ENCODE measurements around the gene DNAJC15.
"Not testable (repeated sequence)": the region's sequence is repeated elsewhere in the genome, so short reads cannot be mapped to it uniquely, and the experiment has no call there.

Gene DNAJC15

GRCh38 chr13:43005460-43006236, 17.7 kb upstream of the DNAJC15 start:
- DNase-seq (ENCODE audit: low read depth), result no peak

- DNase-seq (ENCODE audit: low read depth), result no peak
Observed at GRCh38 chr13:43006893-43007631, 16.3 kb upstream of the DNAJC15 start.

- no peak for DNase-seq (ENCODE audit: low read depth)
Observed at GRCh38 chr13:43008596-43008995, 14.8 kb upstream of the DNAJC15 start.

- DNase-seq (ENCODE audit: low read depth), result no peak
Observed at GRCh38 chr13:43009506-43009905, 13.9 kb upstream of the DNAJC15 start.

DNA sequence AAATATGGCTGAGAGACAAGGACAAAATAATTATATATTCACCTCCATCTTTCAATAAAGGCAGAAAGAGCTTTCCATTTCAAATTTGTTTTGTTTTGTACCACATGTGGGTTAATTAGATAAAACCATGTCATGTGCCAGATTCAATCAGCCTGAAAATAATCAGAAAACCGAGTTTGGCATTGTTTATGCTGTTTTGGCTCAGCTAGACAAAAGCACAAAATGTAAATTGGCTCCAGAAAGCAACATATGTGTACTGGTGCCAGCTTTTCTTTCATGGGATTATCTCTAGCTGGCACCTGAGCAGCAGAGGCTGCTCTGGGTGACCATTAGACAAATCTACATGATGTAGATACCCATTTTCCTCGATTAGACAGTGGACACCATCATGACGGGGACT, 9.2 kb upstream of the DNAJC15 start:
- DNase-seq (ENCODE audit: low read depth), result no peak

GRCh38 chr13:43016226-43016625, 7.2 kb upstream of the DNAJC15 start:
- no peak for DNase-seq (ENCODE audit: low read depth)

DNA sequence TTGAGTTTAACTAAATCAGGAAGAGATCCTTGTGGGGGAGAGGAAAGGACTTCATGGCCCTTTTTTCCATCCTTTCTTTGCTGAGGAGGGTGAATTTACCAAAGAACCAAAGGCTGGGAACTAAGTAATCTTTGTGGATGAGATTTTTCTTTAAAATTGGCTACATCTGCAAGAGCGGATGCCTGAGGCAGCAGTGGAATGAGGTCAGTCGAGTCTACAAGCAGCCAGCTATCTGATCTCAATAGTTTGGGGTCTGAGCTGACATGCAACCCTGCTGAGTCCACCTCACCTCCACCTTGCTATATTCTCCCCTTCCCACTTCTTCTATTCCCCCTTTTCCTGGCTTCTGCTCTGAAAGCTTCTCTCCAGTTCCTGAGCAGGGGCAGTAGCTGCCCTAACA, 3.6 kb upstream of the DNAJC15 start:
- DNase-seq (ENCODE audit: low read depth), result no peak

GRCh38 chr13:43020794-43021193, 2.6 kb upstream of the DNAJC15 start:
- DNase-seq (ENCODE audit: low read depth), result no peak

- DNase-seq (ENCODE audit: low read depth), result no peak
Observed at GRCh38 chr13:43021926-43022670, 1.3 kb upstream of the DNAJC15 start.

DNA sequence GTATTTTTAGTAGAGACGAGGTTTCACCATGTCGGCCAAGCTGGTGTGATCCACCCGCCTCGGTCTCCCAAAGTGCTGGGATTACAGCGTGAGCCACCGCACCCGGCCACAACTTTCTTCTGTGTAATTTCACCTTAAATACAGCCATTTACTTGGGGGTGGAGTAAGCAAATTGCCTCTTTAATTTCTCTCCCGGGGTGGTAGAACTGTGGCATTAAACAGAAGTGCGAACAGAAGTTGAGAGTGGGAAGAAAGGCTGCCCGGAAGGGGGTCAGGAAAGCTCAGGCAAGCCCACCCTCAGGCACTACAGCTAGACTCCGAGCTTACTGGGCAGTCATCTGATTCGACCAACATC, 475 bp upstream of the DNAJC15 start:
- DNase-seq (ENCODE audit: low read depth), result no peak

DNA sequence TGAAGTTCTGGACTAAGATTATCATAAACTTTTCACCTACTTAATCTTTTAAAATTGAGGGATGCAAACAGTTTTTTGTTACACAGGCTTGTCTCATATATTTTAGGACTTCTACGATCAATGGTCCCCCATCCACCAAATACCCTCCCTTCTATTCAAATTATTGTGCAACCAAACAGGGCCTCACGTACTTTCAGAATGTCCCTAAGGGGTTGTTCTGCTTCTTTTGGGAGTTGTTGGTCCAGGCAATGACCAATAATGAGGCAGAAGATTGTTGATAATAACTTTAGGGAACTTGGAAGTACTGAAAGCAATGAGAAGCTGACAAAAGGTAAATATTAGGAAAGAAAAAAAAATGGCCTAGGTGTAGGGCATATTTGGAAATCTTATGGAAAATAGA, 2.9 kb downstream of the DNAJC15 start:
- DNase-seq (ENCODE audit: low read depth), result no peak

DNA sequence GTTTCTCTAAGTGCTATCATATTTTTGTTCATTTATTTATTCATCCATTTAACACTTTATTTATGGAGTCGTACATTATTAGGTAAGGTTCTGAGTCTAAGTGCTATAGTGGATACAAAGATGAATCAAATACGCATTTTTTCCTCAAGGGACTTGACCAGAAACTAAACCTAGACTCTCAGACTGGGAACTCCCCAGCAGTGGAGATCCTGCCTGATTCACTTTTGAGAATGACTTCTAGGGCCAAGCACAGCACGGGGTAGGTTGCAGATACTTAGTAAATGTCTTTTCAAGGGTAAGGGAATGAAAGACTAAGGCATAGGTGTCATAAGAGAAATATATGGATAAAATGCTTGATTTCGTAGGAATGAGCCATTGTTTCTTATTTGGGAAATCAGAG, 7.2 kb downstream of the DNAJC15 start:
- DNase-seq (ENCODE audit: low read depth), result no peak

GRCh38 chr13:43031881-43032280, 8.5 kb downstream of the DNAJC15 start:
- no peak for DNase-seq (ENCODE audit: low read depth)

GRCh38 chr13:43033038-43033437, 9.7 kb downstream of the DNAJC15 start:
- no peak for DNase-seq (ENCODE audit: low read depth)

DNA sequence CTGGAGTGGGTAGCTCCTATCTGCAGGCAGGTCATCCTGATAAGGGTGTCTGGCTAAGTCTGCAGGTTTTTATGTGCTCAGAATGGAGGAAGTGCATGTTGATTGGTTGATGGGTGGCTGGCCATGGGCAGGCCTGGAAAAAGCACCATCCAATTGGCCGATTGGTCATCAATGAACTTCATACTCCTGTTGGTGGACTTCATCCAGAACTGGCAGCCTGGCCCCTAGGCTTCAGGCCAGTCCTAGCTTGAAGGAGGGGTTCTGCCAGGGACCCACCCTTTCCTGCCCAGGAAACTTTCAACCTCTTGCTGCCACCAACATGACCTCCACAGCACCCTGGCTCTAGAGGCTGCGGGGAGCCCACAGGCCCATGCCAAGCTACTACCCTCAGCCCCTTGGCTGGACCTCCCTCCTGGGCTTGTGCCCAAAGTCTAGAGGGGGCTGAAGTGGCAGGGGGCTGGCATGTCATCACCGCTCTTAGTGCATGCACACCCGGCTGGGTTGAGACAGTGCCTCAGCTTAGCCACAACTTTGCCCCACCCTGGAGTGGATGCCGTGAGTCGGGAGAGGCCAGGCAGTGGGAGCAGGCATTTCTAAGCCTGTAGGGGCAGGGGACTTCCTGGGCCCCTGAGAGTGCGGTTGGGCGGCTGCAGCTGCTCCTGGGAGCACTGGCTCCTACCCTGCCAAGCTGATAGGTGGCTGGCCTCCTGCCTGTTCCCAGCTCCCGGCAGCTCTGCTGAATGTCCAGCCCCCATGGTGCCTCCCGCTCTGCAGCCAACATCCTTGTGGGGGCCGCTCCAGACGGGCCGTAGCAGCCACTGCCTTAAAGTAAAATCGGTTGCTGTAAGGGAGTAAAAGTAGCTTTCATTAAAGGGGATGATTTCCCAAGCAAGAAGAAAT, 13.2 kb downstream of the DNAJC15 start:
- no peak for DNase-seq (ENCODE audit: low read depth)

DNA sequence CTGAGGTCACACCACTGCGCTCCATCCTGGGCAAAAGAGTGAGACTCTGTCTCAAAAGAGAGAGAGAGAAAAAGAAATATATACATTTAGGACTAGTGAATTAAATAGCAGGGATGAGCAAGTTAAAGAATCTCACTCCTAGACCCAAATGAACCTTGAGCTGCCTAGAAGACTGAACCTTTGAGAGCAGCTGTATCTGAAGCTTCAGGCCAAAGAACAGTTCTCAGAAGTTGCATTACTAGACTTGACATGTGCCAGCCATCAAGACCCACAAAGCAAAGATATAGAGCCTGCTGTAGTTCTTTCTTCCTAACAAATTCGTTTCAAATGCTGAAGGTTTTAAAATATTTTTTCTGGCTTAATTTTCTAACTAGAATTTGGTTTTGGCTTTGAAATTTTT, 16.6 kb downstream of the DNAJC15 start:
- DNase-seq (ENCODE audit: low read depth), result no peak

DNA sequence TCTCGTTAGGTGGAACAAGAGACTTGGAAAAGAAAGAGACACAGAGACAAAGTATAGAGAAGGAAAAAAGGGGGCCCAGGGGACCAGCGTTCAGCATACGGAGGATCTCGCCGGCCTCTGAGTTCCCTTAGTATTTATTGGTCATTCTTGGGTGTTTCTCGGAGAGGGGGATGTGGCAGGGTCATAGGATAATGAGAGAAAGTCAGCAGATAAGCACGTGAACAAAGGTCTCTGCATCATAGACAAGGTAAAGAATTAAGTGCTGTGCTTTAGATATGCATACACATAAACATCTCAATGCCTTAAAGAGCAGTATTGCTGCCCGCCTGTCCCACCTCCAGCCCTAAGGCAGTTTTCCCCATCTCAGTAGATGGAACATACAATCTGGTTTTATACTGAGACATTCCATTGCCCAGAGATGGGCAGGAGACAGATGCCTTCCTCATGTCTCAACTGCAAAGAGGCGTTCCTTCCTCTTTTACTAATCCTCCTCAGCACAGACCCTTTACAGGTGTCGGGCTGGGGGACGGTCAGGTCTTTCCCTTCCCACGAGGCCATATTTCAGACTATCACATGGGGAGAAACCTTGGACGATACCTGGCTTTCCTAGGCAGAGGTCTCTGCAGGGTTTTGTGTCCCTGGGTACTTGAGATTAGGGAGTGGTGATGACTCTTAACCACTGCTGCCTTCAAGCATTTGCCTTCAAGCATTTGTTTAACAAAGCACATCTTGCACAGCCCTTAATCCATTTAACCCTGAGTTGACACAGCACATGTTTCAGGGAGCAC, 17.4 kb downstream of the DNAJC15 start:
- DNase-seq (ENCODE audit: low read depth), result not testable (repeated sequence)

GRCh38 chr13:43041369-43041921, 18.1 kb downstream of the DNAJC15 start:
- DNase-seq (ENCODE audit: low read depth), result no peak

DNA sequence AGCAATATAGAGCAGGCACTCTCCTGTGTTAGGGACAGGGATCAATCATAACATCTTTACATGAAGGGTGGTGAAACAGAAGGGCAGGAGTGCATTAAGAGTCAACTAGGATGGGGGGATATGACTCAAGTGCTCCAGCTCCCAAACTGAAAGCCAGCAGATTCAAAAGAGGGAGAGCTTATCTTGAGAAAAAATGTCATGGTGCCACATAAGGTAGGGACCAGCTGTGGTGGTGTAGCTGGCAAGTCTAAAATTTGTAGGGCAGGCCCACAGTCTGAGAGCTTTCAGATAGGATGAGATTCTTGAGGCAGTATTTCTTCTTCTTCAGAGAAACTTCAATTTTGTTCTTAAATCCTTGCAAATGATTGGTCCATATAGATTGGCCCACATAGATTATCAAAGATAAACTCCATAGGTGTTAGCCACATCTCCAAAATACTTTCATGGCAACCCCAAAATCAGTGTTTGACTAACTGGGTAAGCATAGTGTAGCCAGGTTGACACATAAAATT, 19.1 kb downstream of the DNAJC15 start:
- DNase-seq (ENCODE audit: low read depth), result no peak

DNA sequence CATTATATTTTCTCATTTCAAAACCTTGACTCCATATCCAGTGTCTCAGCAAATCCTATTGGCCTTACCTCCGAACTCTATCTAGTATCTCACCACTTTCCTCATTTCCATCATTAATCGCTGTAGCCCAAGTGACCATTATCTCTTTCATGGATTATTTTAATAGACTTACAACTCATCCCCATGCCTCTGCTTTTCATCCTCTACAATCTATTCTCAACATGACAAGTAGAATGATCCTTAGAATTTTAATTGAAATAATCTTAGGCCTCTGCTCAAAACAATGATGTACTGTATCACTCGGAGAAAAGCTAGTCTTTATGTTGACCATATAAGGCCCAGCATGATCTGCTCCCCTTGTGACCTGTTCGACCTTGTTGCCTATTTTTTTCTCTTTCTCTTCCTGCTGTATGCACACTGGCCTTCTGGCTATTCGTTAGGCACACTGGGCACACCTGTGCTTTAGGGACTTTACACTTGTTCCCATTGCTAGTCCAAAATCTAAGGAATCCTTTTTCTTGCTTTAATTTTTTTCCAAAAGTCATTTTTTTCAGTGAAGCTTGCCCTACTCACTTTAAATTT, 21.4 kb downstream of the DNAJC15 start:
- no peak for DNase-seq (ENCODE audit: low read depth)
